HPDE6-E6E7 (cell line): ENCODE data around the gene TFB1M.
A peak's percentile ranks its signal among the peaks of the same experiment; 100 is the strongest.
"Not testable (repeated sequence)": the region's sequence is repeated elsewhere in the genome, so short reads cannot be mapped to it uniquely, and the experiment has no call there.

Experiments used
- DNase-seq: peaks from one replicate; pipeline ENCODE4 v3.0.0; 2011; ENCODE audit warnings: missing footprints; ENCODE audit errors: extremely low spot score

The TFB1M gene

GRCh38 chr6:155237613-155238012 is 76.7 kb downstream of the TFB1M start:
- DNase-seq, result no peak

GRCh38 chr6:155235087-155235486 is 79.2 kb downstream of the TFB1M start:
- DNase-seq, result no peak

- no peak for DNase-seq
These were observed 79.6 kb downstream of the TFB1M start for GRCh38 chr6:155234687-155235086.

- DNase-seq, result no peak
These were observed 80.1 kb downstream of the TFB1M start for GRCh38 chr6:155234167-155234566.

GRCh38 chr6:155232848-155233247 is 81.4 kb downstream of the TFB1M start:
- DNase-seq, result no peak

GRCh38 chr6:155230975-155231374 is 83.3 kb downstream of the TFB1M start:
- DNase-seq, result not testable (repeated sequence)

GRCh38 chr6:155228546-155229166 is 85.6 kb downstream of the TFB1M start:
- no peak for DNase-seq

GRCh38 chr6:155227046-155227445 is 87.2 kb downstream of the TFB1M start:
- DNase-seq, result no peak

GRCh38 chr6:155224618-155225017 is 89.7 kb downstream of the TFB1M start:
- no peak for DNase-seq

- DNase-seq, result peak; percentile 73
These were observed 90.4 kb downstream of the TFB1M start for GRCh38 chr6:155223646-155224451.

GRCh38 chr6:155222506-155222905 is 91.8 kb downstream of the TFB1M start:
- no peak for DNase-seq

GRCh38 chr6:155221086-155221485 is 93.2 kb downstream of the TFB1M start:
- DNase-seq, result no peak

- no peak for DNase-seq
These were observed 94.4 kb downstream of the TFB1M start for GRCh38 chr6:155219858-155220301.

GRCh38 chr6:155219299-155219698 is 95.0 kb downstream of the TFB1M start:
- no peak for DNase-seq

GRCh38 chr6:155218711-155219110 is 95.6 kb downstream of the TFB1M start:
- not testable (repeated sequence) for DNase-seq

GRCh38 chr6:155216312-155217046 is 97.8 kb downstream of the TFB1M start:
- DNase-seq, result no peak

- DNase-seq, result no peak
These were observed 98.4 kb downstream of the TFB1M start for GRCh38 chr6:155215906-155216305.

GRCh38 chr6:155213611-155214372 is 100.5 kb downstream of the TFB1M start:
- no peak for DNase-seq

GRCh38 chr6:155212616-155213380 is 101.5 kb downstream of the TFB1M start:
- DNase-seq, result no peak

- no peak for DNase-seq
These were observed 102.2 kb downstream of the TFB1M start for GRCh38 chr6:155212106-155212505.

- DNase-seq, result no peak
These were observed 107.1 kb downstream of the TFB1M start for GRCh38 chr6:155207223-155207622.
